B cell (primary cell): Measurements from ENCODE around the gene IFT52. TPM values are rescaled to one million over a fixed set of nuclear protein-coding genes. Genes with fewer than 3 reads are reported as not detected.

Source experiments
- ATAC-seq: fragments of 200-7000 bp; cut with Tn5 transposase; one replicate; pipeline ENCODE4 v1.10.0; 2021; ENCODE audit warnings: low read depth, mild to moderate bottlenecking, moderate number of reproducible peaks, moderate library complexity
- CTCF ChIA-PET: fragments of 350-600 bp; sonication (Branson Sonifier 250); formaldehyde crosslinking; loops from one replicate; lab custom pipeline; 2021; ENCODE audit warnings: antibody characterized with exemption, inconsistent platforms; lab: Charles Lee
- POLR2A ChIA-PET: fragments of 350-600 bp; sonication (Branson Sonifier 250); formaldehyde crosslinking; loops from one replicate; lab custom pipeline; 2021; ENCODE audit warnings: antibody characterized with exemption; lab: Charles Lee
- DNase-seq: peaks from one replicate; pipeline ENCODE4 v3.0.0; 2013
- H2AFZ ChIP-seq: 2 replicates; pipeline ENCODE4 v1.6.1; 2012; ENCODE audit warnings: mild to moderate bottlenecking, low read depth, low read length; ENCODE audit not compliant: insufficient read depth, poor library complexity, severe bottlenecking
- H3K27ac ChIP-seq, 2 donors: 1 replicate in 1 of 2; 2 replicates in 1 of 2; pipeline ENCODE4 v1.5.1; 2012 to 2013; ENCODE audit warnings: low read length in 2 of 2, mild to moderate bottlenecking in 2 of 2, moderate library complexity in 1 of 2
- H3K27me3 ChIP-seq, 4 experiments: fragments of 200-600 bp in 1 of 4; sonication (generic) in 1 of 4; replicated peaks in 1 of 4; 1 replicate in 2 of 4; 2 replicates in 2 of 4; pipeline versions ENCODE4 v1.6.1 to v1.7.0; 2013 to 2016; ENCODE audit warnings: low read length in 3 of 4, mild to moderate bottlenecking in 2 of 4, mixed read lengths in 1 of 4, moderate library complexity in 1 of 4; ENCODE audit not compliant: insufficient read depth in 4 of 4, control insufficient read depth in 3 of 4; ENCODE audit errors: control extremely low read depth in 1 of 4
- H3K36me3 ChIP-seq, 2 experiments: replicated peaks in 1 of 2; 1 replicate in 1 of 2; 2 replicates in 1 of 2; pipeline versions ENCODE4 v1.6.1 to v1.7.1; 2013; ENCODE audit warnings: low read length in 1 of 2; ENCODE audit not compliant: insufficient read depth in 2 of 2, control insufficient read depth in 1 of 2; ENCODE audit errors: control extremely low read depth in 1 of 2, extremely low read depth in 1 of 2
- H3K4me1 ChIP-seq, 2 donors: fragments of 200-600 bp in 1 of 2; sonication (generic) in 1 of 2; 1 replicate in 1 of 2; 2 replicates in 1 of 2; pipeline versions ENCODE4 v1.5.1 to v1.6.1; 2013 to 2017; ENCODE audit warnings: low read length in 2 of 2; ENCODE audit not compliant: control insufficient read depth in 2 of 2, insufficient read depth in 2 of 2
- H3K4me2 ChIP-seq: replicated peaks from 2 replicates; pipeline ENCODE3; 2012; ENCODE audit warnings: mild to moderate bottlenecking, low read depth, low read length; ENCODE audit not compliant: poor library complexity, severe bottlenecking
- H3K4me3 ChIP-seq, 5 experiments: fragments of 200-600 bp in 1 of 5; sonication (generic) in 1 of 5; 1 replicate in 3 of 5; 2 replicates in 2 of 5; pipeline versions ENCODE4 v1.5.1 to v1.7.0; 2011 to 2016; ENCODE audit warnings: low read length in 4 of 5, mild to moderate bottlenecking in 4 of 5, low read depth in 2 of 5, control low read depth in 1 of 5, moderate library complexity in 1 of 5; ENCODE audit not compliant: insufficient read depth in 1 of 5; ENCODE audit errors: control extremely low read depth in 1 of 5, extremely low read depth in 1 of 5
- H3K79me2 ChIP-seq: fragments of 200-600 bp; sonication (generic); one replicate; pipeline ENCODE4 v1.6.0; 2016; ENCODE audit warnings: low read length; ENCODE audit not compliant: control insufficient read depth, insufficient read depth
- H3K9ac ChIP-seq: fragments of 200-600 bp; sonication (generic); 2 replicates; pipeline ENCODE4 v1.6.1; 2017; ENCODE audit warnings: mild to moderate bottlenecking, low read length, moderate library complexity
- H3K9me3 ChIP-seq, 3 donors: one replicate each; pipeline versions ENCODE4 v1.6.1 to v1.7.1; 2013; ENCODE audit warnings: low read length in 2 of 3; ENCODE audit not compliant: control insufficient read depth in 2 of 3, insufficient read depth in 1 of 3; ENCODE audit errors: control extremely low read depth in 1 of 3
- H4K20me1 ChIP-seq: 2 replicates; pipeline ENCODE4 v1.6.0; 2012; ENCODE audit warnings: mild to moderate bottlenecking, low read length; ENCODE audit not compliant: insufficient read depth, control insufficient read depth, poor library complexity, severe bottlenecking
- H3K27ac Mint-ChIP-seq: one replicate; pipeline ENCODE4 v1.8.0; 2021; ENCODE audit warnings: mixed read lengths
- H3K27me3 Mint-ChIP-seq: one replicate; pipeline ENCODE4 v1.8.0; 2021; ENCODE audit warnings: mixed read lengths
- H3K4me1 Mint-ChIP-seq: one replicate; pipeline ENCODE4 v1.8.0; 2021; ENCODE audit warnings: mixed read lengths
- H3K4me3 Mint-ChIP-seq: one replicate; pipeline ENCODE4 v1.8.0; 2021; ENCODE audit warnings: mixed read lengths
- H3K9me3 Mint-ChIP-seq: one replicate; pipeline ENCODE4 v1.8.0; 2022; ENCODE audit warnings: mixed read lengths; ENCODE audit not compliant: insufficient read depth
- EZH2 ChIP-seq: IDR thresholded peaks from 2 replicates; pipeline ENCODE4 v1.6.1; 2012; ENCODE audit warnings: borderline replicate concordance, low read depth, mild to moderate bottlenecking, moderate library complexity, low read length; ENCODE audit not compliant: insufficient read depth, poor library complexity, severe bottlenecking
- WGBS: methylation state at CpG from one replicate; pipeline ENCODE4 v1.1.5; 2013; ENCODE audit warnings: missing lambda C conversion rate; ENCODE audit not compliant: insufficient coverage; 5-methylcytosine and 5-hydroxymethylcytosine counted together
- intact Hi-C: fragments of 100-400 bp; cut with micrococcal nuclease; formaldehyde crosslinking; loops from one replicate; pipeline ENCODE4 v1.10.0; 2022
- polyA plus RNA-seq: library from polyadenylated mRNA; depleted of rRNA; stranded (reverse); fragments of >200 nt; gene quantifications from 2 replicates; pipeline ENCODE4 v1.2.3, GENCODE V29; 2012
- total RNA-seq, 2 donors: library from RNA; stranded (reverse); fragments of 120-200 nt in 1 of 2; gene quantifications; 1 replicate in 1 of 2; 2 replicates in 1 of 2; pipeline versions ENCODE4 v1.2.3 to v1.2.4, GENCODE V29; 2013 to 2022
- TF ChIP-seq, protein P1 (sequence below): fragments of 200-600 bp; IDR thresholded peaks from one replicate; pipeline ENCODE4 v1.8.0; 2022; ENCODE audit warnings: antibody characterized with exemption, mild to moderate bottlenecking

The IFT52 gene
- total and polyA plus RNA-seq, 2 donors (not counting 1 experiment from before 2014, with no cell fraction given) = 16.7 to 18.4 TPM

DNA sequence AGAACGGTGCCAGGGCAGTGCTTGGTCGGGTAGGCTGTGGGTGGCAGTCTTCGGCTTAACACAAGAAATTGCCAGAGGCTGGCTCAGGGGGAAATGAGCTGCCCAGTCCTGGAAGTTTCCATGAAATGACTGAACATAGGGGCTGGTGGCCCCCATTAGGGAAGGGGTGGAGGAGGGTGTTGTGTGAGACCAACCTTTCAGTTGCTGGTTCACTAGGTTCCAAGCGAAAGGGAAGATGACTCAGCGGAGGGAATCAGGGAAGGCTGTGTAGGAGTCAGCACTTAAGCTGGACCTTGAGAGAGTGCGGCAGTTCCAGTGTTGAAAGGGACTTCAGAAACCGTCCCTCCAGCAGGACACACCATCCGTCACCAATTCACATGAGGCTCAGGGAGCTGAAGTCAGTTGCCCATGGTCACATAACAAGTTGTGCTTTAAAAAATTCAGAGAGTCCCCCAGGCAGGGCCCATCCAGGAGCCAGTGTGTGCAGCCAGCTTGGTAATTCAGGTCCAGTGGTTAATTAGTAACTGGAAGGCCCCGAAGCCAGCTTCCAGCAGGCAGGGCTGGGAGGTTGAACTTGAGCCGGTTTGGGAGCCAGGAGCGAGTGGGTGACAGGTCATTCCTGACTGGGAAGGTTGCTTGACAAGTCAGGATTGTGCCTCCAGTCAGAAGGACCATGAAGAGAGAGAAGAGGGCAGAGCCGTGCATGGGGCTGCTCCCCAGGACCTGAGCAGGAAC, 32.2 kb upstream of the IFT52 start, which contains the start of gene SGK2:
SGK2 (plus strand) TSS at position 616 of the 735 bp plus-strand sequence. CDS start 7,469 bp downstream, outside the sequence.
- H3K4me3 Mint-ChIP-seq = no peak within 1 kb of the TSS
- H3K27me3 Mint-ChIP-seq = no peaks in the 10 kb centered on the region
- intact Hi-C loops = no loop called here
- no peak within 1 kb of the TSS for H3K4me2 ChIP-seq
- POLR2A ChIA-PET = no interaction called here
- no peaks in the 10 kb centered on the region for H3K27me3 ChIP-seq
- H3K9ac ChIP-seq = no peak within 1 kb of the TSS
- DNase-seq (no peak), ATAC-seq (no peak)
- no peak within 1 kb of the TSS for H3K27ac ChIP-seq
- TF ChIP-seq EZH2 = no peak
- TF ChIP-seq, protein P1, sequence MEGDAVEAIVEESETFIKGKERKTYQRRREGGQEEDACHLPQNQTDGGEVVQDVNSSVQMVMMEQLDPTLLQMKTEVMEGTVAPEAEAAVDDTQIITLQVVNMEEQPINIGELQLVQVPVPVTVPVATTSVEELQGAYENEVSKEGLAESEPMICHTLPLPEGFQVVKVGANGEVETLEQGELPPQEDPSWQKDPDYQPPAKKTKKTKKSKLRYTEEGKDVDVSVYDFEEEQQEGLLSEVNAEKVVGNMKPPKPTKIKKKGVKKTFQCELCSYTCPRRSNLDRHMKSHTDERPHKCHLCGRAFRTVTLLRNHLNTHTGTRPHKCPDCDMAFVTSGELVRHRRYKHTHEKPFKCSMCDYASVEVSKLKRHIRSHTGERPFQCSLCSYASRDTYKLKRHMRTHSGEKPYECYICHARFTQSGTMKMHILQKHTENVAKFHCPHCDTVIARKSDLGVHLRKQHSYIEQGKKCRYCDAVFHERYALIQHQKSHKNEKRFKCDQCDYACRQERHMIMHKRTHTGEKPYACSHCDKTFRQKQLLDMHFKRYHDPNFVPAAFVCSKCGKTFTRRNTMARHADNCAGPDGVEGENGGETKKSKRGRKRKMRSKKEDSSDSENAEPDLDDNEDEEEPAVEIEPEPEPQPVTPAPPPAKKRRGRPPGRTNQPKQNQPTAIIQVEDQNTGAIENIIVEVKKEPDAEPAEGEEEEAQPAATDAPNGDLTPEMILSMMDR = no peak
- no peak within 1 kb of the TSS for H2AFZ ChIP-seq
- 85% methylated on average over 12 of the region's 12 CpGs for WGBS
- no peaks in the 10 kb centered on the region for H3K36me3 ChIP-seq
- H3K4me3 ChIP-seq = no peak within 1 kb of the TSS
- H3K4me1 Mint-ChIP-seq = no peaks in the 10 kb centered on the region
- H4K20me1 ChIP-seq = no peaks in the 10 kb centered on the region
- no peak within 1 kb of the TSS for H3K27ac Mint-ChIP-seq
- CTCF ChIA-PET = interaction anchor here (1.2 to 3.3 kb wide), 3 partner anchors 20 to 134 kb away, joined by 3 to 12 read pairs (median 5); no protein-coding TSS in a partner anchor
- H3K9me3 ChIP-seq = no peaks in the 10 kb centered on the region
- no peaks in the 10 kb centered on the region for H3K79me2 ChIP-seq
- H3K9me3 Mint-ChIP-seq = no peaks in the 10 kb centered on the region
- H3K4me1 ChIP-seq = no peaks in the 10 kb centered on the region
